Endothelial cell (in vitro differentiated cells): Measurements from ENCODE around the gene DSTN. TPM values are rescaled to one million over a fixed set of nuclear protein-coding genes. Genes with fewer than 3 reads are reported as not detected.
A peak's percentile ranks its signal among the peaks of the same experiment; 100 is the strongest.

ENCODE experiments used
- DNase-seq: peaks from one replicate; pipeline ENCODE4 v3.0.0; 2021; ENCODE audit warnings: low spot score
- H3K27ac Mint-ChIP-seq: one replicate; pipeline ENCODE4 v1.8.0; 2021; ENCODE audit warnings: mixed read lengths, inconsistent platforms; ENCODE audit not compliant: unreplicated experiment
- H3K27me3 Mint-ChIP-seq: one replicate; pipeline ENCODE4 v1.8.0; 2021; ENCODE audit warnings: mild to moderate bottlenecking, moderate library complexity, mixed read lengths, inconsistent platforms; ENCODE audit not compliant: unreplicated experiment
- H3K36me3 Mint-ChIP-seq: one replicate; pipeline ENCODE4 v1.8.0; 2021; ENCODE audit warnings: mild to moderate bottlenecking, low read depth, mixed read lengths, inconsistent platforms; ENCODE audit not compliant: unreplicated experiment
- H3K4me1 Mint-ChIP-seq: one replicate; pipeline ENCODE4 v1.8.0; 2021; ENCODE audit warnings: mild to moderate bottlenecking, mixed read lengths, inconsistent platforms; ENCODE audit not compliant: unreplicated experiment
- H3K4me3 Mint-ChIP-seq: one replicate; pipeline ENCODE4 v1.8.0; 2021; ENCODE audit warnings: mild to moderate bottlenecking, mixed read lengths, inconsistent platforms; ENCODE audit not compliant: unreplicated experiment
- H3K9me3 Mint-ChIP-seq: one replicate; pipeline ENCODE4 v1.8.0; 2021; ENCODE audit warnings: mixed read lengths, inconsistent platforms; ENCODE audit not compliant: unreplicated experiment
- CTCF ChIP-seq: fragments of 200-600 bp; sonication (generic); IDR thresholded peaks from one replicate; pipeline ENCODE4 v1.5.0; 2021; ENCODE audit warnings: antibody characterized with exemption; ENCODE audit not compliant: unreplicated experiment
- total RNA-seq: library from RNA; stranded (reverse); fragmentation: NEBNext Ultra II Directional; extraction: Animal tissue kit (Norgen Biotek cat#: 25700); gene quantifications from one replicate; pipeline ENCODE4 v1.2.1, GENCODE V29; 2021; ENCODE audit not compliant: unreplicated experiment

Gene DSTN
- total RNA-seq, 1 donor from 2014 or later, result 142 TPM

GRCh38 chr20:17613328-17614175 is 43.7 kb downstream of the DSTN start:
- Mint-ChIP-seq H3K4me3 (peak overlapping the region; percentile 19), H3K9me3 (no peaks in the 10 kb centered on the region), H3K27ac (peak overlapping the region; percentile 68), H3K4me1 (peaks cover 3% of the 10 kb centered on the region), H3K27me3 (peaks cover 17% of the 10 kb centered on the region), H3K36me3 (peaks cover 13% of the 10 kb centered on the region)
- no peak for TF ChIP-seq CTCF
- no peak for DNase-seq

- Mint-ChIP-seq H3K27me3 (peaks cover 17% of the 10 kb centered on the region), H3K27ac (peak overlapping the region; percentile 68), H3K4me1 (peaks cover 3% of the 10 kb centered on the region), H3K9me3 (no peaks in the 10 kb centered on the region), H3K36me3 (peaks cover 12% of the 10 kb centered on the region), H3K4me3 (peak overlapping the region; percentile 19)
- no peak for TF ChIP-seq CTCF
- DNase-seq, result no peak
Observed at GRCh38 chr20:17614176-17614811, 44.4 kb downstream of the DSTN start.

- Mint-ChIP-seq H3K4me1 (peaks cover 3% of the 10 kb centered on the region), H3K9me3 (no peaks in the 10 kb centered on the region), H3K27me3 (peaks cover 17% of the 10 kb centered on the region), H3K36me3 (peaks cover 13% of the 10 kb centered on the region), H3K27ac (no peak overlapping the region), H3K4me3 (no peak overlapping the region)
- no peak for DNase-seq
- TF ChIP-seq CTCF, result no peak
Observed at GRCh38 chr20:17614812-17615644, 45.2 kb downstream of the DSTN start.

- DNase-seq, result no peak
- H3K4me1 Mint-ChIP-seq, result peaks cover 3% of the 10 kb centered on the region
- no peak overlapping the region for H3K4me3 Mint-ChIP-seq
- H3K27me3 Mint-ChIP-seq, result peaks cover 15% of the 10 kb centered on the region
- peaks cover 13% of the 10 kb centered on the region for H3K36me3 Mint-ChIP-seq
- H3K9me3 Mint-ChIP-seq, result no peaks in the 10 kb centered on the region
- no peak overlapping the region for H3K27ac Mint-ChIP-seq
- TF ChIP-seq CTCF, result no peak
Observed at GRCh38 chr20:17615645-17616479, 46.0 kb downstream of the DSTN start.
